K562 (cell line): ENCODE data around the gene KCNK2. TPM values are rescaled to one million over a fixed set of nuclear protein-coding genes. Genes with fewer than 3 reads are reported as not detected.

Experiments
- ATAC-seq: fragments of 200-7000 bp; cut with Tn5 transposase; 3 replicates; pipeline ENCODE4 v1.9.1; 2020; ENCODE audit warnings: moderate library complexity
- BruUV-seq: library from RNA; stranded (reverse); fragments of 400-500 nt; replicated peaks from 2 replicates; lab custom pipeline; 2021; lab: Mats Ljungman, UMichigan
- CTCF ChIA-PET: fragments of 300-600 bp; formaldehyde crosslinking; extraction: SDS; loops from one replicate; lab custom pipeline; 2021; ENCODE audit warnings: low intra/inter-chr PET ratio; lab: Yijun Ruan, JAX
- POLR2A ChIA-PET: fragments of 300-600, 350-650 bp; sonication (Branson Sonifier 250); formaldehyde crosslinking; extraction: SDS; loops from one replicate; lab custom pipeline; 2021; ENCODE audit warnings: antibody characterized with exemption, inconsistent platforms; lab: Yijun Ruan, JAX
- DNase-seq, 4 experiments: peaks; one replicate each; pipeline versions ENCODE4 v3.0.0 to v3.0.0-alpha.2; 2011 to 2018; ENCODE audit warnings: low spot score in 3 of 4, mixed read lengths in 3 of 4; ENCODE audit errors: extremely low read depth in 1 of 4
- FAIRE-seq: peaks from 2 replicates; lab custom pipeline; 2011; peaks lifted over from hg19 to GRCh38; lab: Jason Lieb, UNC
- H2AFZ ChIP-seq: 2 replicates; pipeline ENCODE4 v1.6.0; 2011; ENCODE audit warnings: low read depth, low read length, control low read depth, inconsistent platforms
- H3K27ac ChIP-seq: fragments of 200-600 bp; 3 replicates; pipeline ENCODE4 v1.8.0; 2011; ENCODE audit warnings: low read depth, mild to moderate bottlenecking, control low read depth, inconsistent platforms, low read length, moderate library complexity, mixed read lengths; ENCODE audit errors: extremely low read depth
- H3K27me3 ChIP-seq, 2 experiments: fragments of 300-600 bp in 1 of 2; 2 replicates in 1 of 2; 3 replicates in 1 of 2; pipeline versions ENCODE4 v1.6.0 to v1.8.0; 2011; ENCODE audit warnings: inconsistent platforms in 2 of 2, low read length in 2 of 2, mild to moderate bottlenecking in 1 of 2, mixed read lengths in 1 of 2, moderate library complexity in 1 of 2; ENCODE audit not compliant: control insufficient read depth in 2 of 2, insufficient read depth in 2 of 2
- H3K36me3 ChIP-seq: fragments of 300-600 bp; 3 replicates; pipeline ENCODE4 v1.8.0; 2011; ENCODE audit warnings: mild to moderate bottlenecking, low read length, inconsistent platforms; ENCODE audit not compliant: control insufficient read depth, insufficient read depth
- H3K4me1 ChIP-seq, 2 experiments: fragments of 200-600 bp in 1 of 2; replicated peaks in 1 of 2; 2 replicates in 1 of 2; 3 replicates in 1 of 2; pipeline versions ENCODE4 v1.5.1 to v1.8.0; 2011; ENCODE audit warnings: inconsistent platforms in 2 of 2, low read length in 2 of 2, mild to moderate bottlenecking in 1 of 2, mixed read lengths in 1 of 2, moderate library complexity in 1 of 2; ENCODE audit not compliant: control insufficient read depth in 2 of 2, insufficient read depth in 2 of 2
- H3K4me2 ChIP-seq: 2 replicates; pipeline ENCODE4 v1.6.1; 2011; ENCODE audit warnings: low read length, control low read depth, inconsistent platforms, mixed read lengths; ENCODE audit not compliant: insufficient read depth
- H3K4me3 ChIP-seq: fragments of 200-600 bp; sonication (generic), shearing (Covaris generic); 2 replicates; pipeline ENCODE4 v1.5.1; 2016; ENCODE audit warnings: control low read depth, inconsistent platforms
- H3K79me2 ChIP-seq: fragments of 200-600 bp; 3 replicates; pipeline ENCODE4 v1.8.0; 2011; ENCODE audit warnings: low read length, inconsistent platforms; ENCODE audit not compliant: control insufficient read depth, insufficient read depth
- H3K9ac ChIP-seq, 2 experiments: 2 replicates each; pipeline versions ENCODE4 v1.6.0 to v1.6.1; 2011; ENCODE audit warnings: low read depth in 2 of 2, low read length in 2 of 2, control low read depth in 1 of 2, inconsistent platforms in 1 of 2, mild to moderate bottlenecking in 1 of 2, mixed read lengths in 1 of 2; ENCODE audit not compliant: insufficient read depth in 1 of 2
- H3K9me1 ChIP-seq: one replicate; pipeline ENCODE4 v1.6.0; 2011; ENCODE audit warnings: inconsistent platforms, mild to moderate bottlenecking, low read length, moderate library complexity; ENCODE audit not compliant: control insufficient read depth, insufficient read depth
- H3K9me3 ChIP-seq: replicated peaks from 2 replicates; pipeline ENCODE4 v1.5.1; 2011; ENCODE audit warnings: low read depth, low read length, inconsistent platforms; ENCODE audit not compliant: control insufficient read depth, insufficient read depth
- H4K20me1 ChIP-seq: replicated peaks from 2 replicates; pipeline ENCODE4 v1.6.1; 2011; ENCODE audit warnings: low read length, inconsistent platforms, mixed read lengths; ENCODE audit not compliant: control insufficient read depth, insufficient read depth
- CC2D1A ChIP-seq: fragments of 450-650 bp; IDR thresholded peaks from 2 replicates; pipeline ENCODE4 v1.6.1; 2017; ENCODE audit warnings: mild to moderate bottlenecking
- IRF9 ChIP-seq: fragments of 450-650 bp; IDR thresholded peaks from 2 replicates; pipeline ENCODE4 v1.6.1; 2016; ENCODE audit warnings: missing biosample characterization, missing genetic modification characterization
- MBD1 ChIP-seq: fragments of 250-450 bp; sonication (Bioruptor Pico); IDR thresholded peaks from 2 replicates; pipeline ENCODE4 v1.8.0; 2022; ENCODE audit warnings: inconsistent platforms
- NONO ChIP-seq, 2 experiments: fragments of 200-400 bp in 1 of 2; fragments of 450-650 bp in 1 of 2; formaldehyde crosslinking in 1 of 2; IDR thresholded peaks; 2 replicates each; pipeline ENCODE4 v1.6.1; 2017; ENCODE audit warnings: low read depth in 2 of 2, mild to moderate bottlenecking in 2 of 2, moderate library complexity in 2 of 2, low read length in 1 of 2
- THRAP3 ChIP-seq: fragments of 450-650 bp; IDR thresholded peaks from 2 replicates; pipeline ENCODE4 v1.6.1; 2016; ENCODE audit warnings: mild to moderate bottlenecking, inconsistent platforms, borderline replicate concordance
- in situ Hi-C: fragments of 300-500 bp; cut with MboI; formaldehyde crosslinking; loops from 4 replicates; pipeline ENCODE4 v1.15.0; 2018; ENCODE audit warnings: inconsistent platforms, mixed read lengths
- intact Hi-C: fragments of 100-400 bp; cut with micrococcal nuclease; formaldehyde crosslinking; loops from 2 replicates; pipeline ENCODE4 v1.14.2; 2022
- polyA plus RNA-seq, 8 experiments: library from polyadenylated mRNA; depleted of rRNA in 4 of 8; stranded (reverse) in 5 of 8; unstranded in 3 of 8; fragments of >200 nt; fragmentation: Nextera tagmentation in 2 of 8; fragmentation: Illumina TruSeq in 1 of 8; extraction: Ambion mirVana in 2 of 8; extraction: Trizol in 1 of 8; gene quantifications; 2 replicates each; pipeline versions ENCODE4 v1.2.1 to v1.2.3, GENCODE V29; 2011 to 2014; ENCODE audit warnings: inconsistent platforms in 1 of 8, missing spikeins in 1 of 8
- total RNA-seq, 7 experiments: library from RNA; depleted of rRNA in 6 of 7; stranded (reverse); fragments of >200 nt in 6 of 7; fragmentation: Illumina TruSeq in 2 of 7; extraction: Trizol in 2 of 7; gene quantifications; 2 replicates each; pipeline versions ENCODE4 v1.2.1 to v1.2.3, GENCODE V29; 2011 to 2021; ENCODE audit warnings: low replicate concordance in 1 of 7

Gene KCNK2
- total and polyA plus RNA-seq, 9 of the 15 experiments (the other 6 are each of a cell fraction or from before 2014, with no cell fraction given) = 0.04 to 0.13 (median 0.05) TPM; not detected in 3

GRCh38 chr1:215188302-215188950 lies 105.9 kb downstream of the KCNK2 start (continued):
- no peak for TF ChIP-seq MBD1 (CRISPR knock-in tag)

GRCh38 chr1:215192306-215192705 lies 109.8 kb downstream of the KCNK2 start:
- ATAC-seq (no peak), FAIRE-seq (no peak)

More at GRCh38 chr1:215192306-215192705, 109.8 kb downstream of the KCNK2 start:
- Histone ChIP-seq H3K4me3 (no peak overlapping the region), H3K36me3 (no peaks in the 10 kb centered on the region), H3K27ac (no peak overlapping the region), H3K9me3 (no peaks in the 10 kb centered on the region), H3K9ac (no peak overlapping the region), H3K4me2 (no peak overlapping the region), H3K27me3 (no peaks in the 10 kb centered on the region), H3K79me2 (no peaks in the 10 kb centered on the region), H3K4me1 (no peaks in the 10 kb centered on the region), H2AFZ (no peak overlapping the region), H3K9me1 (no peaks in the 10 kb centered on the region), H4K20me1 (no peaks in the 10 kb centered on the region)
- TF ChIP-seq NONO (IDR thresholded peaks at IDR 0.05; ENCODE audit: low read depth in 2 of 2, low read length in 1 of 2) = no peak
- TF ChIP-seq IRF9 (tag) = no peak
- no peak for TF ChIP-seq THRAP3
- no peak for TF ChIP-seq CC2D1A
- in situ Hi-C loops = no loop called here
- ChIA-PET CTCF (no interaction called here), POLR2A (no interaction called here)
- no TSS peak for BruUV-seq
- DNase-seq = no peak
- intact Hi-C loops = no loop called here
